BE2C (cell line): Measurements from ENCODE around the gene GABRR2.

ENCODE experiments used
- DNase-seq: peaks from one replicate; pipeline ENCODE4 v3.0.0-alpha.2; 2020
- H3K27me3 ChIP-seq: fragments of 250-450 bp; sonication (Bioruptor Pico); 2 replicates; pipeline ENCODE4 v1.5.1; 2020; ENCODE audit warnings: mild to moderate bottlenecking
- H3K36me3 ChIP-seq: fragments of 250-450 bp; sonication (Bioruptor Pico); 2 replicates; pipeline ENCODE4 v1.5.1; 2020; ENCODE audit warnings: mild to moderate bottlenecking
- H3K4me1 ChIP-seq: fragments of 250-450 bp; sonication (Bioruptor Pico); 2 replicates; pipeline ENCODE4 v1.5.1; 2020
- H3K4me3 ChIP-seq: 2 replicates; pipeline ENCODE4 v1.5.1; 2011; ENCODE audit warnings: low read depth, low read length
- H3K9me3 ChIP-seq: fragments of 250-450 bp; sonication (Bioruptor Pico); 2 replicates; pipeline ENCODE4 v1.5.1; 2020
- TF ChIP-seq, protein P1 (sequence below): IDR thresholded peaks from 2 replicates; pipeline ENCODE4 v1.5.1; 2012; ENCODE audit warnings: mild to moderate bottlenecking, low read depth, low read length

GABRR2 gene

DNA sequence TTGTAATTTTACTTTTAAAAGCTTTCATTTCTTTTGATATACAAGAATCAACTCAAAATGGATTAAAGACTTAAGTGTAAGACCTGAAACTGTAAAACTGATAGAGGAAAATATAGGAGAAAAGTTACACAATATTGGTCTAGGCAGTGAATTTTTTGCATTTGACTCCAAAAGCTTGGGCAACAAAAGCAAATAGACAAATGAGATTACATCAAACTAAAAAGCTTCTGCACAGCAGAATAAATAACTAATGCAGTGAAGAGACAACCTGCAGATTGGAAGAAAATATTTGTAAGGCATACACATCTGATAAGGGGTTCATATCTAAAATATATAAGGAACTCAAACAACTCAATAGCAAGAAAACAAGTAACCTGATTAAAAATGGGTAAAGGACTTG, 100.9 kb downstream of the GABRR2 start:
- no peaks in the 10 kb centered on the region for H3K4me1 ChIP-seq
- no peak overlapping the region for H3K4me3 ChIP-seq
- no peak for DNase-seq
- TF ChIP-seq, protein P1, sequence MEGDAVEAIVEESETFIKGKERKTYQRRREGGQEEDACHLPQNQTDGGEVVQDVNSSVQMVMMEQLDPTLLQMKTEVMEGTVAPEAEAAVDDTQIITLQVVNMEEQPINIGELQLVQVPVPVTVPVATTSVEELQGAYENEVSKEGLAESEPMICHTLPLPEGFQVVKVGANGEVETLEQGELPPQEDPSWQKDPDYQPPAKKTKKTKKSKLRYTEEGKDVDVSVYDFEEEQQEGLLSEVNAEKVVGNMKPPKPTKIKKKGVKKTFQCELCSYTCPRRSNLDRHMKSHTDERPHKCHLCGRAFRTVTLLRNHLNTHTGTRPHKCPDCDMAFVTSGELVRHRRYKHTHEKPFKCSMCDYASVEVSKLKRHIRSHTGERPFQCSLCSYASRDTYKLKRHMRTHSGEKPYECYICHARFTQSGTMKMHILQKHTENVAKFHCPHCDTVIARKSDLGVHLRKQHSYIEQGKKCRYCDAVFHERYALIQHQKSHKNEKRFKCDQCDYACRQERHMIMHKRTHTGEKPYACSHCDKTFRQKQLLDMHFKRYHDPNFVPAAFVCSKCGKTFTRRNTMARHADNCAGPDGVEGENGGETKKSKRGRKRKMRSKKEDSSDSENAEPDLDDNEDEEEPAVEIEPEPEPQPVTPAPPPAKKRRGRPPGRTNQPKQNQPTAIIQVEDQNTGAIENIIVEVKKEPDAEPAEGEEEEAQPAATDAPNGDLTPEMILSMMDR = no peak
- H3K36me3 ChIP-seq = no peaks in the 10 kb centered on the region
- no peaks in the 10 kb centered on the region; the same call in 1 of the 2 replicates for H3K27me3 ChIP-seq
- no peaks in the 10 kb centered on the region for H3K9me3 ChIP-seq

DNA sequence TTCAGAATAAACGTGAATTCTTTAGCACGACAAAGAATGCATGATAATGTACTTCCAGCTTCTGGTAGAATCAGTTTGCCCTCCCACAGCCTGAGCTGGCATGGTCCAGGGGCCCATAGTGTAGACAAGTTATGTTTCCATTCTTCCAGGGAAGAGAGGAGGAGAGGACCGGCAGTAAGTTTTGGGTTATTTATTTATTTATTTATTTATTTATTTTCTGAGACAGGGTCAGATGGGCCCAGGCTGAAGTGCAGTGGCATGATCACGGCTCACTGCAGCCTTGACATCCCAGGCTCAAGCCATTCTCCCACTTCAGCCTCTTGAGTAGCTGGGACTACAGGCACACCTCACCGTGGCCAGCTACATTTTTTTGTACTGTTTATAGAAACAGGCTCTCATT, 102.6 kb downstream of the GABRR2 start:
- DNase-seq = no peak
- H3K4me3 ChIP-seq = no peak overlapping the region
- H3K27me3 ChIP-seq = no peaks in the 10 kb centered on the region; the same call in 1 of the 2 replicates
- H3K36me3 ChIP-seq = no peaks in the 10 kb centered on the region
- H3K9me3 ChIP-seq = no peaks in the 10 kb centered on the region
- TF ChIP-seq, protein P1 = no peak
- no peaks in the 10 kb centered on the region for H3K4me1 ChIP-seq

DNA sequence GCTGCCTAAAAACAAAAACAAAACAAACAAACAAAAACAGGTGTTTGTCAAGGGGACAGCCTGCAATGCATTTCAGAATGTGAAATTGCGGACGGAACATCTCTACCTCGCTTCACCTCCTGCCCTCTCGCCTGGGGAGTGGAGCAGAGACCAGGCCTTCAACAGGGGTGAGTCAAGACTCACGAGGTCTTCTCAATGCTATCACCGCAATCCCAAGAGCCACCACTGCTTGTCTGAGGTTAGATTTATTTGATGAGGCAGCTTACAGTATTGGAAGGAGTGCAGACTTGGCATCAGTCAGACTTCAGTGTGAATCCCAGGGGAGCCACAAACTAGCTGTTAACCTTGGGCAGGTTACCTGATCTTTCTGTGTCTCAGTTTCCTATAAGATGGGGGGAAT, 105.6 kb downstream of the GABRR2 start:
- no peaks in the 10 kb centered on the region for H3K9me3 ChIP-seq
- DNase-seq = no peak

DNA sequence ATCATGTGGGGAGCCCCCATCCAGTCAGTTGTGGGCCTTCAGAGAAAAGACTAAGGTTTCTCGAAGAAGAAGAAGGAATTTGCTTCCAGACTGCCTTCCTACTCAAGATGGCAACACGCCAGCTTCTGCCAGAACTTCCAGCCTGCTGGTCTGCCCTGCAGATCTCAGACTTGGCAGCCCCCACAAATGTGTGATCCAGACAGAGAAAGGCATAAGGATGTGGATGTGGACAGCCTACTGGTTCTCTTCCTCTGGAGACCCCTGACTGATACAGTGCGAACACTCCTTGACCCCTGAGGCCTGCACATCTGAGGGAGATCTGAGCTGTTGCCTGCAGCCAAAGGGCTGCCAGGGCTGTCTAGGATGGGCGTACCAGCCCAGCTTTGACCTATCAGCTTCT, 106.5 kb downstream of the GABRR2 start:
- Histone ChIP-seq H3K4me1 (no peaks in the 10 kb centered on the region), H3K27me3 (no peaks in the 10 kb centered on the region), H3K36me3 (no peaks in the 10 kb centered on the region), H3K4me3 (no peak overlapping the region), H3K9me3 (no peaks in the 10 kb centered on the region)
- peak; percentile 27 for DNase-seq
- TF ChIP-seq, protein P1 = no peak

More for the DNA sequence above, 105.6 kb downstream of the GABRR2 start:
- Histone ChIP-seq H3K4me1 (no peaks in the 10 kb centered on the region), H3K27me3 (no peaks in the 10 kb centered on the region), H3K4me3 (no peak overlapping the region), H3K36me3 (no peaks in the 10 kb centered on the region)
- TF ChIP-seq, protein P1 = no peak
